ENCODE data around the gene UNK. TPM values are rescaled to one million over a fixed set of nuclear protein-coding genes. Genes with fewer than 3 reads are reported as not detected.
A peak's percentile ranks its signal among the peaks of the same experiment; 100 is the strongest.

The UNK gene
- total RNA-seq, 4 donors from 2014 or later, result 30.2 to 53.4 (median 36.2) TPM

DNA sequence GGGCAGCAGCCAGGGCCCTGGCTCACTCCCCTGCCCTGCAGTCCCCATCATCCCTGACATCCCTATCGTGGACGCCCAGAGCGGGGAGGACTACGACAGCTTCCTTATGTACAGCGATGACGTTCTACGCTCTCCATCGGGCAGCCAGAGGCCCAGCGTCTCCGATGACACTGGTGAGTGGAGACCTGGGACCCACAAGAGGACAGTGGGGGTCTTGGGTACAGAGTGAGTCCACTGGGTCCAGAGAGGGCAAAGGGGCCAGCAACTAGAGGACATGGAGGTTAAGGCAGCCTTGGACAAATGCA, 32.2 kb upstream of the UNK start:
- 89 to 94% methylated on average over 7 to 10 of the region's 10 CpGs for WGBS, 2 donors
- Histone ChIP-seq H3K4me1 (peaks cover 0 to 70% (median 22%) of the 10 kb centered on the region in 4 donors), H3K4me3 (no peak overlapping the region), H3K36me3 (peaks cover 0 to 97% (median 0%) of the 10 kb centered on the region in 3 donors), H3K27ac (peak overlapping the region in 1 of 4 donors; percentile 87), H3K27me3 (no peaks in the 10 kb centered on the region), H3K9me3 (no peaks in the 10 kb centered on the region)
- no peak for DNase-seq (ENCODE audit: low spot score in 2 of 2)
- TF ChIP-seq EP300 (IDR thresholded peaks at IDR 0.05) (no peak), POLR2A (IDR thresholded peaks at IDR 0.05) (no peak)
- TF ChIP-seq, protein P1, sequence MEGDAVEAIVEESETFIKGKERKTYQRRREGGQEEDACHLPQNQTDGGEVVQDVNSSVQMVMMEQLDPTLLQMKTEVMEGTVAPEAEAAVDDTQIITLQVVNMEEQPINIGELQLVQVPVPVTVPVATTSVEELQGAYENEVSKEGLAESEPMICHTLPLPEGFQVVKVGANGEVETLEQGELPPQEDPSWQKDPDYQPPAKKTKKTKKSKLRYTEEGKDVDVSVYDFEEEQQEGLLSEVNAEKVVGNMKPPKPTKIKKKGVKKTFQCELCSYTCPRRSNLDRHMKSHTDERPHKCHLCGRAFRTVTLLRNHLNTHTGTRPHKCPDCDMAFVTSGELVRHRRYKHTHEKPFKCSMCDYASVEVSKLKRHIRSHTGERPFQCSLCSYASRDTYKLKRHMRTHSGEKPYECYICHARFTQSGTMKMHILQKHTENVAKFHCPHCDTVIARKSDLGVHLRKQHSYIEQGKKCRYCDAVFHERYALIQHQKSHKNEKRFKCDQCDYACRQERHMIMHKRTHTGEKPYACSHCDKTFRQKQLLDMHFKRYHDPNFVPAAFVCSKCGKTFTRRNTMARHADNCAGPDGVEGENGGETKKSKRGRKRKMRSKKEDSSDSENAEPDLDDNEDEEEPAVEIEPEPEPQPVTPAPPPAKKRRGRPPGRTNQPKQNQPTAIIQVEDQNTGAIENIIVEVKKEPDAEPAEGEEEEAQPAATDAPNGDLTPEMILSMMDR (IDR thresholded peaks at IDR 0.05), result no peak

DNA sequence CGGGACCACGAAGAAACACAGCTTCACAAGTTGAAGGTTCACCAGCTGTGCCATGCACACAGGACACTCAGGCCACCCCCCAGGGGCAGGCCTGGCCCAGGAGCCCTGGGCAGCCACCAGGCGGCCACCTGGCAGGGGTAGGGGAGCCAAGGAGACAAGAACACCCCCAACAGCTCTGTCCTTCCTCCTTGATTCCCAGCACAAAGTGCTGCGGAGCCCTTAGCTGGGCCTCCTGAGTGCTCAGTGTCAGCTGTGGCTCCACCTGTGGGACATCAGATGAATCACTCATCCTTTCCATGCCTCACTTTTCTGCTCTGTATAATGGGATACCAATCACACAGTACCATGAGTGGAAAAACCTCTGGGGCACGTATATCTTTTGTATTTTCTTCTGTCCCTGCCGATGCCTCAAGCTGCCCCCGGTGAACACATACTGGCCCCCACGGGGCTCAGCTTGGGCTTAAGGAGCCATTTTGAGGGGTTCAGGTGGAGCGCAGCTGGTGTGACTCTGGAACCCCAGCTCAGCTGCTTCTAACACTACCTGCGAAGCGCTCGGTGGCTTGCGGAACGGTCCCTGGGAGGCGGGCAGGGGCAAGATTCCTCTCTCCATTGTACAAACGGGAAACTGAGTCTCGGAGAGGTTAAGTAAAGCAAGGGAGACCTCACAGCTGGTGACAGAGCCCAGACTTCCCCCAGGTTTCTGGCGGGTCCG, 31.6 kb upstream of the UNK start:
- Histone ChIP-seq H3K27me3 (no peaks in the 10 kb centered on the region), H3K36me3 (peaks cover 0 to 98% (median 5%) of the 10 kb centered on the region in 3 donors), H3K4me1 (peaks cover 0 to 64% (median 20%) of the 10 kb centered on the region in 4 donors), H3K27ac (peak overlapping the region; percentile 61 to 88 (median 83)), H3K9me3 (no peaks in the 10 kb centered on the region), H3K4me3 (peak overlapping the region; percentile 12 to 53 (median 33))
- 75 to 78% methylated on average over 16 to 19 of the region's 19 CpGs for WGBS, 2 donors
- no peak for DNase-seq (ENCODE audit: low spot score in 2 of 2)
- no peak for TF ChIP-seq POLR2A (IDR thresholded peaks at IDR 0.05)
- TF ChIP-seq, protein P1 (IDR thresholded peaks at IDR 0.05), result no peak

DNA sequence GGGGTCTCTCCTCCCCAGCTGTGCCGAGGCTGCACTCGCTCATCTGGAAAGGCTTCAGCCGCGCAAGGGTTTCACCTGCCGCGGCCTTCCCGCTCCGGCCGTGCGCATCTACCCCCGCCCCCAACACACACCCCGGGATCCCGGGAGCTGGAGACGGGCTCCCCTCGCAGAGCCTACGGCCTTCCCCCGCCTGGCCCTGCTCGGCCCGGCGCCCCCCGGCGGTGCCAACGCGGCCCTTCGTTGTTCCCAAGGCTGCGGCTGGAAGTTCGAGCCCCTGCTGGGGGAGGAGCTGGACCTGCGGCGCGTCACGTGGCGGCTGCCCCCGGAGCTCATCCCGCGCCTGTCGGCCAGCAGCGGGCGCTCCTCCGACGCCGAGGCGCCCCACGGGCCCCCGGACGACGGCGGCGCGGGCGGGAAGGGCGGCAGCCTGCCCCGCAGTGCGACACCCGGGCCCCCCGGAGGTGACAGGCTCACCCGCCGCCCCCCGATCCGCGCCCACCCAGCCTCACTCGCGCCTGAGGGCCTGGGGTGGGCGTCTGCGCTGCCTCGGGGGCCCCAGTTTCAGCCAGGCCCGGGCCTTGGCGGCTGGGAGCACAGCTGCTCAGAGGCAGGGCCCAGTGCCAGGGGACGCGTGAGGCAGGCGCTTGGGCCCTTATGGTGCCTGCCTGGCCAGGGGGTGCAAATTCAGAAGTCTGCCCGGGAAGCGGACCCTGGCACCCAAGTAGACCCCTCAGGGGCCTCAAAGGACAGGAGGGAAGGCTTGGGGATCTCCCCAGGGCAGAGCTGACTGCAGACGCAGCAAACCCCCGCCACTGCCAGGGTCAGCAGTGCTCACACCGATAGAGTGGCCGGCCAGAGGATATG, 30.9 kb upstream of the UNK start:
- H3K36me3 ChIP-seq, result peaks cover 0 to 98% (median 10%) of the 10 kb centered on the region in 3 donors
- TF ChIP-seq, protein P1 (IDR thresholded peaks at IDR 0.05), result peak; percentile 59 to 85 (median 72)
- no peak for TF ChIP-seq POLR2A (IDR thresholded peaks at IDR 0.05)
- TF ChIP-seq EP300 (IDR thresholded peaks at IDR 0.05), result peak in 1 of 2 donors; percentile 25
- no peaks in the 10 kb centered on the region for H3K27me3 ChIP-seq
- no peak for DNase-seq (ENCODE audit: low spot score in 2 of 2)
- H3K4me3 ChIP-seq, result peak overlapping the region; percentile 15 to 53 (median 33)
- H3K9me3 ChIP-seq, result no peaks in the 10 kb centered on the region
- H3K4me1 ChIP-seq, result peaks cover 0 to 56% (median 18%) of the 10 kb centered on the region in 4 donors
- WGBS, 2 donors, result 10 to 34% methylated on average over 34 to 55 of the region's 76 CpGs
- peak overlapping the region; percentile 61 to 88 (median 83) for H3K27ac ChIP-seq

DNA sequence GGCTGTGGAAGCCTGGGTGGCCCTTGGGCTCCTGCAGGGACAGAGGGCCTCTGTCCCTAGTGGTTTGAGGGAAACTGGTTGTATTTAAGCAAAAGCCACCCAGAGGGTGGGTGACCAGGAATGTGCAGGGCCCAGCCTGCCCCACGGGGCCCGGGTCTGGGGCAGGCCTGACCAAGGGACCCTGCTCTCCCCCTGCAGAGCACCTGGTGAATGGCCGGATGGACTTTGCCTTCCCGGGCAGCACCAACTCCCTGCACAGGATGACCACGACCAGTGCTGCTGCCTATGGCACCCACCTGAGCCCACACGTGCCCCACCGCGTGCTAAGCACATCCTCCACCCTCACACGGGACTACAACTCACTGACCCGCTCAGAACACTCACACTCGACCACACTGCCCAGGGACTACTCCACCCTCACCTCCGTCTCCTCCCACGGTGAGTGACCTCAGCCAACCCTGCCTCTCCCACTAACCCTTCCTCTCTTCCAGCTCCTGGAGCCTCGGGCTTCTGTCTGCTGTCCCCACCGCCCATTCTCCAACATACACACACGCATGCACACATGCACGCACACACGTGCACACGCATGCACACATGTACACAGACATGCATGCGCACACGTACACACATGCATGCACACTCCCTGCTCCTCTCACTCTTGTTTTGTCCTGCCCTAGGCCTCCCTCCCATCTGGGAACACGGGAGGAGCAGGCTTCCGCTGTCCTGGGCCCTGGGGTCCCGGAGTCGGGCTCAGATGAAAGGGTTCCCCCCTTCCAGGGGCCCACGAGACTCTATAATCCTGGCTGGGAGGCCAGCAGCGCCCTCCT, 30.0 kb upstream of the UNK start:
- H3K27ac ChIP-seq, result peak overlapping the region; percentile 61 to 88 (median 83)
- 67 to 68% methylated on average over 26 to 27 of the region's 27 CpGs for WGBS, 2 donors
- H3K9me3 ChIP-seq, result no peaks in the 10 kb centered on the region
- DNase-seq (ENCODE audit: low spot score in 2 of 2), result no peak
- H3K27me3 ChIP-seq, result no peaks in the 10 kb centered on the region
- peaks cover 0 to 47% (median 12%) of the 10 kb centered on the region in 4 donors for H3K4me1 ChIP-seq
- H3K4me3 ChIP-seq, result peak overlapping the region in 1 of 4 donors; percentile 49
- H3K36me3 ChIP-seq, result peaks cover 0 to 98% (median 10%) of the 10 kb centered on the region in 3 donors
- no peak for TF ChIP-seq POLR2A (IDR thresholded peaks at IDR 0.05)
- TF ChIP-seq, protein P1 (IDR thresholded peaks at IDR 0.05), result no peak
- no peak for TF ChIP-seq EP300 (IDR thresholded peaks at IDR 0.05)

All from tibial nerve (tissue), 4 donors.